Transverse colon (tissue), 4 donors: ENCODE results near the gene MRM2. TPM values are rescaled to one million over a fixed set of nuclear protein-coding genes. Genes with fewer than 3 reads are reported as not detected.

Experiments used
- DNase-seq: peaks from one replicate; pipeline ENCODE4 v3.0.0-alpha.2; 2019
- H3K27ac ChIP-seq, 4 donors: fragments of 200-600 bp; sonication (generic); 2 replicates each; pipeline ENCODE4 v1.5.1; 2016 to 2018; ENCODE audit warnings: inconsistent platforms in 4 of 4
- H3K27me3 ChIP-seq: fragments of 200-600 bp; sonication (generic); 2 replicates; pipeline ENCODE4 v1.5.1; 2017; ENCODE audit warnings: inconsistent platforms
- H3K36me3 ChIP-seq, 4 donors: fragments of 200-600 bp; sonication (generic); 2 replicates each; pipeline ENCODE4 v1.5.1; 2017 to 2019; ENCODE audit warnings: inconsistent platforms in 4 of 4
- H3K4me1 ChIP-seq, 4 donors: fragments of 200-600 bp; sonication (generic); 2 replicates each; pipeline ENCODE4 v1.5.1; 2017 to 2020; ENCODE audit warnings: inconsistent platforms in 4 of 4
- H3K4me3 ChIP-seq, 4 donors: fragments of 200-600 bp; sonication (generic); 1 replicate in 1 of 4; 2 replicates in 3 of 4; pipeline versions ENCODE4 v1.5.1 to v1.6.1; 2017 to 2019; ENCODE audit warnings: inconsistent platforms in 4 of 4
- H3K9me3 ChIP-seq, 2 donors: fragments of 200-600 bp; sonication (generic); 2 replicates each; pipeline ENCODE4 v1.5.1; 2017 to 2019; ENCODE audit warnings: inconsistent platforms in 2 of 2
- EP300 ChIP-seq: sonication (generic); formaldehyde crosslinking; IDR thresholded peaks from one replicate; pipeline ENCODE4 v1.6.1; 2017; ENCODE audit warnings: antibody characterized with exemption, low read depth
- POLR2A ChIP-seq: fragments of 450-650 bp; IDR thresholded peaks from one replicate; pipeline ENCODE4 v1.6.1; 2016; ENCODE audit warnings: antibody characterized with exemption, mild to moderate bottlenecking, moderate library complexity
- POLR2AphosphoS5 ChIP-seq, 3 donors: sonication (generic); formaldehyde crosslinking; IDR thresholded peaks; one replicate each; pipeline ENCODE4 v1.6.1; 2016; ENCODE audit warnings: antibody characterized with exemption in 3 of 3
- WGBS, 2 donors: methylation state at CpG; one replicate each; pipeline ENCODE4 v1.1.5; 2018; ENCODE audit warnings: low coverage in 1 of 2; 5-methylcytosine and 5-hydroxymethylcytosine counted together
- in situ Hi-C, 4 donors: fragments of 200-750 bp; cut with MboI; loops; one replicate each; pipeline versions ENCODE4 v1.15.0 to v1.15.1; 2017; ENCODE audit warnings: low sequenced_read_pairs in 3 of 4, low pct_ligation_motif_present in 1 of 4, low pct_unique_long_range_greater_than_20kb in 1 of 4
- intact Hi-C: fragments of 100-400 bp; cut with DNase I; formaldehyde crosslinking; loops from one replicate; pipeline ENCODE4 v1.15.1; 2023; ENCODE audit warnings: low total_unique reads
- total RNA-seq, 4 donors: library from RNA; depleted of rRNA; stranded (reverse); fragments of >200 nt; gene quantifications; one replicate each; pipeline ENCODE4 v1.1.0, GENCODE V29; 2016
- TF ChIP-seq, protein P1 (sequence below), 5 experiments: fragments of 200-600 bp in 3 of 5; fragments of 450-650 bp in 2 of 5; sonication (generic) in 3 of 5; IDR thresholded peaks; 1 replicate in 2 of 5; 2 replicates in 3 of 5; pipeline ENCODE4 v1.5.1; 2016 to 2017; ENCODE audit warnings: antibody characterized with exemption in 5 of 5, inconsistent platforms in 3 of 5, mild to moderate bottlenecking in 2 of 5, moderate library complexity in 1 of 5

The MRM2 gene
- total RNA-seq, 4 donors from 2014 or later = 2.2 to 15.3 (median 12.7) TPM

DNA sequence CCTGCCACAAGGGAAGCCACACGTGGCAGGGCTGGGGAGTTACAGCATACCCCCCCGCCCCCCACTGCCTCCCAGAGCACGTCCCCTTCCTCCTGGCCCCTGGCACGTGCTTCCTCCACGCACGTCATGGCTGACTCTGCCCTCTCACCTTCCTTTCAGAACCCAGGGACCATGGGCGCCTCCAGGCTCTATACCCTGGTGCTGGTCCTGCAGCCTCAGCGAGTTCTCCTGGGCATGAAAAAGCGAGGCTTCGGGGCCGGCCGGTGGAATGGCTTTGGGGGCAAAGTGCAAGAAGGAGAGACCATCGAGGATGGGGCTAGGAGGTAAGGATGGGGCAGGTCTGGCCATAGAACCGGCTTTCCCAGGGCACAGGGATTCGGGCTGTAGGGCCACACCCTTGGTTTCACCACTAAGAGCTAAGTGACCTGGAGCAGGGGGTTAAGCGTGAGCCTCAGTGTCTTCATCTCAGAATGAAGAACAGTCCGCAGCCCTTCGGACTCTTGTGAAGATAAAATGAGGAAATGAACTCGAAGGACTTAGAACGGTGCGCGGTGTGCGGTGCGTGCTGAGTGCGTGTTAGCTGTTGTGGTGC, 2.5 kb upstream of the MRM2 start:
- TF ChIP-seq POLR2AphosphoS5 (IDR thresholded peaks at IDR 0.05) (no peak), POLR2A (no peak), EP300 (no peak)
- TF ChIP-seq, protein P1, sequence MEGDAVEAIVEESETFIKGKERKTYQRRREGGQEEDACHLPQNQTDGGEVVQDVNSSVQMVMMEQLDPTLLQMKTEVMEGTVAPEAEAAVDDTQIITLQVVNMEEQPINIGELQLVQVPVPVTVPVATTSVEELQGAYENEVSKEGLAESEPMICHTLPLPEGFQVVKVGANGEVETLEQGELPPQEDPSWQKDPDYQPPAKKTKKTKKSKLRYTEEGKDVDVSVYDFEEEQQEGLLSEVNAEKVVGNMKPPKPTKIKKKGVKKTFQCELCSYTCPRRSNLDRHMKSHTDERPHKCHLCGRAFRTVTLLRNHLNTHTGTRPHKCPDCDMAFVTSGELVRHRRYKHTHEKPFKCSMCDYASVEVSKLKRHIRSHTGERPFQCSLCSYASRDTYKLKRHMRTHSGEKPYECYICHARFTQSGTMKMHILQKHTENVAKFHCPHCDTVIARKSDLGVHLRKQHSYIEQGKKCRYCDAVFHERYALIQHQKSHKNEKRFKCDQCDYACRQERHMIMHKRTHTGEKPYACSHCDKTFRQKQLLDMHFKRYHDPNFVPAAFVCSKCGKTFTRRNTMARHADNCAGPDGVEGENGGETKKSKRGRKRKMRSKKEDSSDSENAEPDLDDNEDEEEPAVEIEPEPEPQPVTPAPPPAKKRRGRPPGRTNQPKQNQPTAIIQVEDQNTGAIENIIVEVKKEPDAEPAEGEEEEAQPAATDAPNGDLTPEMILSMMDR (IDR thresholded peaks at IDR 0.05) = no peak
- no peak overlapping the region for H3K4me3 ChIP-seq
- H3K9me3 ChIP-seq = no peaks in the 10 kb centered on the region
- 84 to 86% methylated on average over 23 to 25 of the region's 25 CpGs for WGBS, 2 donors
- no peaks in the 10 kb centered on the region for H3K36me3 ChIP-seq
- no peak overlapping the region for H3K27ac ChIP-seq
- intact Hi-C loops (loop anchor here (10.0 kb wide), 1 partner anchor 110 kb away; the partner anchor contains the start of gene EIF3B), in situ Hi-C loops (loop anchor here in 3 of 4 donors (10.0 to 25.0 kb wide), 2 partner anchors 100 to 118 kb away; partner anchors contain the start of gene EIF3B (in 2 of the 3))
- DNase-seq = no peak
- H3K27me3 ChIP-seq = no peaks in the 10 kb centered on the region
- peaks cover 17 to 30% (median 24%) of the 10 kb centered on the region in 4 donors for H3K4me1 ChIP-seq

DNA sequence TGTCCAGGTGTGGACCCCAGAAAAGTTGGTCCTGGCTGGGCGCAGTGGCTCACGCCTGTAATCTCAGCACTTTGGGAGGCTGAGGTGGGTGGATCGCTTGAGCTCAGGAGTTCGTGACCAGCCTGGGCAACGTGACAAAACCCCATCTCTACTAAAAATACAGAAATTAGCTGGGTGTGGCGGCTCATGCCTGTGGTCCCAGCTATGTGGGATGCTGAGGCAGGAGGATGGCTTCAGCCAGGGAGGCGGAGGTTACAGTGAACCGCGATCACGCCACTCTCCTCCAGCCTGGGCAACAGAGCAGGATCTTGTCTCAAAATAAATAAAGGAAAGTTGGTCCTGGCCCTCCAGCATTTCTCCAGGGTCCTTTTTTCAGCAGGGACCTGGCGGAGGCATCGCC, 1.5 kb upstream of the MRM2 start:
- H3K4me1 ChIP-seq = peaks cover 17 to 28% (median 22%) of the 10 kb centered on the region in 4 donors
- intact Hi-C loops (loop anchor here (10.0 kb wide), 1 partner anchor 111 kb away; the partner anchor contains the start of gene EIF3B), in situ Hi-C loops (loop anchor here in 3 of 4 donors (10.0 to 25.0 kb wide), 2 partner anchors 101 to 119 kb away; partner anchors contain the start of gene EIF3B (in 2 of the 3))
- WGBS, 2 donors = 86% methylated on average over 12 of the region's 12 CpGs; no CpG with 5 or more reads in 1 of the 2 donors
- H3K27ac ChIP-seq = no peak overlapping the region
- H3K36me3 ChIP-seq = peaks cover 0 to 2% (median under 1%) of the 10 kb centered on the region in 4 donors
- no peaks in the 10 kb centered on the region for H3K27me3 ChIP-seq
- TF ChIP-seq POLR2A (no peak), POLR2AphosphoS5 (IDR thresholded peaks at IDR 0.05) (no peak), EP300 (no peak)
- TF ChIP-seq, protein P1 (IDR thresholded peaks at IDR 0.05) = no peak
- no peaks in the 10 kb centered on the region for H3K9me3 ChIP-seq
- DNase-seq = no peak
- no peak overlapping the region for H3K4me3 ChIP-seq

DNA sequence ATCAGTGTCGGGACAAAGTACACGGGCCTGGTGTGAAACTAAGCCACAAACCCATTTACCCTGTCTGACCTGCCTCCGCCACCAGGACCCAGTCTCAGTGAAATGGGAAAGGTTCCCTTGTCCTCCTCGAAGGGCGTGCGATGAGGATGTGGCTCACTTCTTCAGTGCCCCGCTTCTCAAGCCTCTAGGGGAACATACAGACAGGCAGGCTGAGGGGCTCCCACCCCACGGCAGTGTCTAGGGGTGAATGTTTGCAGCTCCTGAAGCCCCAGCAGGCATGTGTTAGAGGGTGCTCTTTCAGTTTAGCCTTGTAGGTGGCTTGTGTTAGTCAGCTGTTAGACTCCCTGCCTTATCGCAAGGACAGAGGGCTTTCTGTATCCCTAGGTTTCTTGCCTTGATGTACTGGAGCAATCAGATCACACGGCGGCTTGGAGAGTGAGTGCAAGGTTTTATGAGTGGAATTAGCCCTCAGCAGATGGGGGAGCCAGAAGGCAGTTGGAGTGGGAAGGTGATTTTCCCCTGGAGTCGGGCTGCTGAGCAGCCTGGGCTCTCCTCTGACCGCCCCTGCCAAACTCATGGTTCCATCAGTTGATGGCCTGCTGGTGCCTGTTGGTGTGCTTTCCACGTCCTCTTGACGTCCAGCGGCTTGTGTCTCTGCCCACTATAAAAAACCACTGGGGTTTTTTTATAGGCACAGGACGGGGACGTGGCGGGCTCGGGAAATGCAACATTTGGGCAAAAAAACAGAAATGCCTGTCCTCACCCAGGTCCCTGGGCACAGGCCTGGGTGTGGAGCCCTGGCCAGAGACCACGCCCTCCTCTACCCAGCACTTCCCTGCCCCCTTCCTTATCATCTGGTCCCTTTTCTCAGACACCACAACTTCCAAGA, 780 bp upstream of the MRM2 start:
- in situ Hi-C loops = loop anchor here in 3 of 4 donors (10.0 to 25.0 kb wide), 2 partner anchors 102 to 120 kb away; partner anchors contain the start of gene EIF3B (in 2 of the 3)
- 17 to 26% methylated on average over 1 to 20 of the region's 21 CpGs for WGBS, 2 donors
- Histone ChIP-seq H3K27ac (peak overlapping the region; percentile 75 to 85 (median 82)), H3K9me3 (no peaks in the 10 kb centered on the region), H3K4me1 (peaks cover 17 to 28% (median 22%) of the 10 kb centered on the region in 4 donors), H3K27me3 (no peaks in the 10 kb centered on the region), H3K4me3 (peak overlapping the region; percentile 50 to 100 (median 92)), H3K36me3 (peaks cover 0 to 8% (median 4%) of the 10 kb centered on the region in 4 donors)
- intact Hi-C loops = loop anchor here (10.0 kb wide), 1 partner anchor 112 kb away; the partner anchor contains the start of gene EIF3B
- peak; percentile 13 for DNase-seq
- TF ChIP-seq EP300 = no peak
- TF ChIP-seq, protein P1 (IDR thresholded peaks at IDR 0.05) = peak in 2 of 5 experiments; percentile 23 to 41

DNA sequence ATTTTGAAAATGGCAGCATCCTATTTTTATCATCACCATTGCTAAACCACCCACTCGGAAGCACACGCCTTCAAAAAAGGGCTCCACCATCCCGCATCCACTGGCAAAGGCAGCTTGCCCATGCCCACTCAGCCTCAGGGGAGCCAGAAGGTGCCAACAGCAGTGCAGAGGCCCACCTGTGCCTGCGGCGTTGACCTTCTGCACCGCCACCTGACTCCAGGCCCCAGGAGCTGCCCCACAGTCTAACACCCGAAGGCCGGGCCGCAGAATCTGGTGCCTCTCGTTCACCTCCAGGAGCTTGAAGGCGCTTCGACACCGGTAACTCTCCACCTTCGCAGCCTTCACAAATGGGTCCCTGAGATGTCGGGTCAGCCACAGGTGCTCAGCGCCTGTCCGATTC, 2.8 kb downstream of the MRM2 start:
- H3K4me3 ChIP-seq = no peak overlapping the region
- peaks cover 17 to 28% (median 22%) of the 10 kb centered on the region in 4 donors for H3K4me1 ChIP-seq
- intact Hi-C loops = no loop called here
- TF ChIP-seq, protein P1 (IDR thresholded peaks at IDR 0.05) = no peak
- TF ChIP-seq POLR2AphosphoS5 (IDR thresholded peaks at IDR 0.05) = no peak
- no peak for TF ChIP-seq EP300
- no peak for TF ChIP-seq POLR2A
- in situ Hi-C loops = loop anchor here in 2 of 4 donors (25.0 kb wide), 1 partner anchor 123 kb away; the partner anchor contains the start of gene EIF3B (in 2 of the 2)
- no peak overlapping the region for H3K27ac ChIP-seq
- H3K36me3 ChIP-seq = peaks cover 0 to 19% (median 8%) of the 10 kb centered on the region in 4 donors
- WGBS, 2 donors = 99 to 100% methylated on average over 2 to 17 of the region's 17 CpGs
- no peaks in the 10 kb centered on the region for H3K27me3 ChIP-seq
- H3K9me3 ChIP-seq = no peaks in the 10 kb centered on the region
- DNase-seq = no peak
